ENCODE data around the gene MST1. TPM values are rescaled to one million over a fixed set of nuclear protein-coding genes. Genes with fewer than 3 reads are reported as not detected.

Gene MST1
- total RNA-seq, 2 donors from 2014 or later = 10.2 to 32.2 TPM

GRCh38 chr3:49674497-49674983, 14.7 kb downstream of the MST1 start:
- intact Hi-C loops (cut with DNase I) = no loop called here
- Histone ChIP-seq H3K27me3 (replicated peaks; ENCODE audit: insufficient read depth) (no peaks in the 10 kb centered on the region), H3K4me1 (replicated peaks) (peaks cover 6% of the 10 kb centered on the region), H3K4me3 (peak overlapping the region; percentile 67 to 77), H3K36me3 (peaks cover 2 to 6% of the 10 kb centered on the region in 2 donors), H3K9me3 (no peaks in the 10 kb centered on the region), H3K27ac (peak overlapping the region; percentile 90 to 91)
- WGBS = 5% methylated on average over 28 of the region's 34 CpGs
- TF ChIP-seq POLR2AphosphoS5 (IDR thresholded peaks at IDR 0.05) = no peak
- peak in 2 of 4 experiments; percentile 21 to 28 for TF ChIP-seq CTCF (IDR thresholded peaks at IDR 0.05)
- DNase-seq (ENCODE audit: low spot score) = peak; percentile 29

GRCh38 chr3:49673715-49674496, 15.4 kb downstream of the MST1 start, which contains the start of gene APEH:
APEH (plus strand) TSS chr3:49674351; CDS start chr3:49674402, 51 bp downstream.
- H3K27ac ChIP-seq = peak within 1 kb of the TSS; percentile 90 to 91
- H3K4me3 ChIP-seq = peak within 1 kb of the TSS; percentile 67 to 77
- TF ChIP-seq CTCF (IDR thresholded peaks at IDR 0.05) (no peak), POLR2AphosphoS5 (IDR thresholded peaks at IDR 0.05) (peak; percentile 77), POLR2A (IDR thresholded peaks at IDR 0.05) (peak; percentile 60)
- H3K9me3 ChIP-seq = no peaks in the 10 kb centered on the region
- peak; percentile 93 for DNase-seq (ENCODE audit: low spot score)
- H3K27me3 ChIP-seq (replicated peaks; ENCODE audit: insufficient read depth) = no peaks in the 10 kb centered on the region
- H3K36me3 ChIP-seq = peaks cover 2 to 6% of the 10 kb centered on the region in 2 donors
- WGBS = under 1% methylated on average over 55 of the region's 71 CpGs
- intact Hi-C loops (cut with DNase I) = no loop called here
- H3K4me1 ChIP-seq (replicated peaks) = peaks cover 6% of the 10 kb centered on the region

GRCh38 chr3:49673121-49673714, 16.1 kb downstream of the MST1 start:
- DNase-seq (ENCODE audit: low spot score) = no peak
- intact Hi-C loops (cut with DNase I) = no loop called here
- 26% methylated on average over 16 of the region's 17 CpGs for WGBS
- peak overlapping the region; percentile 90 to 91 for H3K27ac ChIP-seq
- TF ChIP-seq POLR2A (IDR thresholded peaks at IDR 0.05) (no peak), CTCF (IDR thresholded peaks at IDR 0.05) (no peak), POLR2AphosphoS5 (IDR thresholded peaks at IDR 0.05) (no peak)
- no peaks in the 10 kb centered on the region for H3K27me3 ChIP-seq (replicated peaks; ENCODE audit: insufficient read depth)
- peaks cover 0 to 6% of the 10 kb centered on the region in 2 donors for H3K36me3 ChIP-seq
- H3K4me3 ChIP-seq = peak overlapping the region; percentile 67 to 77
- H3K9me3 ChIP-seq = no peaks in the 10 kb centered on the region
- peaks cover 6% of the 10 kb centered on the region for H3K4me1 ChIP-seq (replicated peaks)

- Histone ChIP-seq H3K4me3 (no peak overlapping the region), H3K27ac (no peak overlapping the region), H3K9me3 (no peaks in the 10 kb centered on the region), H3K36me3 (peaks cover 0 to 6% of the 10 kb centered on the region in 2 donors), H3K4me1 (replicated peaks) (peaks cover 6% of the 10 kb centered on the region), H3K27me3 (replicated peaks; ENCODE audit: insufficient read depth) (no peaks in the 10 kb centered on the region)
- 34% methylated on average over 11 of the region's 11 CpGs for WGBS
- intact Hi-C loops (cut with DNase I) = loop anchor here (1.0 kb wide), 1 partner anchor 132 kb away; no protein-coding TSS in a partner anchor
- TF ChIP-seq POLR2AphosphoS5 (IDR thresholded peaks at IDR 0.05) = peak; percentile 61
- peak; percentile 18 to 89 (median 72) for TF ChIP-seq CTCF (IDR thresholded peaks at IDR 0.05)
- TF ChIP-seq POLR2A (IDR thresholded peaks at IDR 0.05) = no peak
- peak; percentile 64 for DNase-seq (ENCODE audit: low spot score)
Measured at GRCh38 chr3:49671291-49672288, 17.7 kb downstream of the MST1 start.
